LNCAP (cell line): ENCODE data around the gene IL18R1.

Experiments
- CTCF ChIP-seq: fragments of 450-650 bp; IDR thresholded peaks from 2 replicates; pipeline ENCODE4 v1.5.1; 2017; ENCODE audit warnings: mild to moderate bottlenecking

The IL18R1 gene

GRCh38 chr2:102355526-102356380 lies at the start of gene IL18R1:
TSS of gene IL18R1 (plus strand) at chr2:102355796. CDS start at chr2:102362661, 6,865 bp downstream.
- peak; percentile 87 for TF ChIP-seq CTCF

GRCh38 chr2:102306125-102306524 lies 49.5 kb upstream of the IL18R1 start:
- no peak for TF ChIP-seq CTCF

- no peak for TF ChIP-seq CTCF
Measured at GRCh38 chr2:102310964-102311640, 44.5 kb upstream of the IL18R1 start, which contains the start of gene IL1RL1. TSS of gene IL1RL1 (plus strand) at chr2:102311563. CDS start at chr2:102338265, 26,702 bp downstream.

GRCh38 chr2:102313025-102313424 lies 42.6 kb upstream of the IL18R1 start:
- no peak for TF ChIP-seq CTCF

GRCh38 chr2:102313471-102313870 lies 42.1 kb upstream of the IL18R1 start:
- TF ChIP-seq CTCF: no peak

GRCh38 chr2:102313950-102314349 lies 41.6 kb upstream of the IL18R1 start:
- TF ChIP-seq CTCF: no peak

GRCh38 chr2:102315921-102316320 lies 39.7 kb upstream of the IL18R1 start:
- no peak for TF ChIP-seq CTCF
